Breast epithelium (tissue), 4 donors: ENCODE results near the gene ACADL. TPM values are rescaled to one million over a fixed set of nuclear protein-coding genes. Genes with fewer than 3 reads are reported as not detected.

ENCODE experiments used
- DNase-seq, 2 donors: peaks; one replicate each; pipeline ENCODE4 v3.0.0-alpha.2; 2019; ENCODE audit warnings: low spot score in 2 of 2
- H3K27ac ChIP-seq, 2 donors: fragments of 200-600 bp; sonication (generic) in 1 of 2; one replicate each; pipeline ENCODE4 v1.5.1; 2016 to 2019; ENCODE audit warnings: mild to moderate bottlenecking in 1 of 2
- H3K27me3 ChIP-seq, 2 donors: fragments of 200-600 bp; sonication (generic) in 1 of 2; one replicate each; pipeline versions ENCODE4 v1.5.1 to v1.6.0; 2017 to 2019; ENCODE audit warnings: control low read depth in 1 of 2, mild to moderate bottlenecking in 1 of 2
- H3K36me3 ChIP-seq: fragments of 200-600 bp; one replicate; pipeline ENCODE4 v1.5.1; 2019
- H3K4me1 ChIP-seq, 2 donors: fragments of 200-600 bp; sonication (generic); one replicate each; pipeline ENCODE4 v1.5.1; 2016 to 2019; ENCODE audit warnings: control low read depth in 1 of 2
- H3K4me3 ChIP-seq, 3 donors: fragments of 200-600 bp; sonication (generic); 1 replicate in 2 of 3; 2 replicates in 1 of 3; pipeline ENCODE4 v1.5.1; 2016 to 2019; ENCODE audit warnings: mild to moderate bottlenecking in 3 of 3, moderate library complexity in 2 of 3
- H3K9me3 ChIP-seq, 2 donors: fragments of 200-600 bp; sonication (generic) in 1 of 2; one replicate each; pipeline ENCODE4 v1.5.1; 2016 to 2019; ENCODE audit warnings: control low read depth in 1 of 2
- CTCF ChIP-seq, 3 donors: fragments of 450-650 bp; IDR thresholded peaks; one replicate each; pipeline ENCODE4 v1.5.1; 2016 to 2017; ENCODE audit warnings: antibody characterized with exemption in 3 of 3, mild to moderate bottlenecking in 3 of 3, moderate library complexity in 3 of 3
- POLR2A ChIP-seq: fragments of 450-650 bp; IDR thresholded peaks from one replicate; pipeline ENCODE4 v1.6.1; 2016; ENCODE audit warnings: antibody characterized with exemption, mild to moderate bottlenecking, moderate library complexity
- POLR2AphosphoS5 ChIP-seq, 3 donors: sonication (generic); formaldehyde crosslinking; IDR thresholded peaks; one replicate each; pipeline ENCODE4 v1.6.1; 2017; ENCODE audit warnings: antibody characterized with exemption in 3 of 3
- intact Hi-C: fragments of 100-400 bp; cut with DNase I; formaldehyde crosslinking; loops from one replicate; pipeline ENCODE4 v1.15.1; 2023; ENCODE audit warnings: low total_unique reads
- total RNA-seq, 3 donors: library from RNA; depleted of rRNA; stranded (reverse); fragments of >200 nt; gene quantifications; one replicate each; pipeline ENCODE4 v1.1.0, GENCODE V29; 2016

Gene ACADL
- total RNA-seq, 3 donors from 2014 or later, result 2.0 to 27.5 (median 2.5) TPM

DNA sequence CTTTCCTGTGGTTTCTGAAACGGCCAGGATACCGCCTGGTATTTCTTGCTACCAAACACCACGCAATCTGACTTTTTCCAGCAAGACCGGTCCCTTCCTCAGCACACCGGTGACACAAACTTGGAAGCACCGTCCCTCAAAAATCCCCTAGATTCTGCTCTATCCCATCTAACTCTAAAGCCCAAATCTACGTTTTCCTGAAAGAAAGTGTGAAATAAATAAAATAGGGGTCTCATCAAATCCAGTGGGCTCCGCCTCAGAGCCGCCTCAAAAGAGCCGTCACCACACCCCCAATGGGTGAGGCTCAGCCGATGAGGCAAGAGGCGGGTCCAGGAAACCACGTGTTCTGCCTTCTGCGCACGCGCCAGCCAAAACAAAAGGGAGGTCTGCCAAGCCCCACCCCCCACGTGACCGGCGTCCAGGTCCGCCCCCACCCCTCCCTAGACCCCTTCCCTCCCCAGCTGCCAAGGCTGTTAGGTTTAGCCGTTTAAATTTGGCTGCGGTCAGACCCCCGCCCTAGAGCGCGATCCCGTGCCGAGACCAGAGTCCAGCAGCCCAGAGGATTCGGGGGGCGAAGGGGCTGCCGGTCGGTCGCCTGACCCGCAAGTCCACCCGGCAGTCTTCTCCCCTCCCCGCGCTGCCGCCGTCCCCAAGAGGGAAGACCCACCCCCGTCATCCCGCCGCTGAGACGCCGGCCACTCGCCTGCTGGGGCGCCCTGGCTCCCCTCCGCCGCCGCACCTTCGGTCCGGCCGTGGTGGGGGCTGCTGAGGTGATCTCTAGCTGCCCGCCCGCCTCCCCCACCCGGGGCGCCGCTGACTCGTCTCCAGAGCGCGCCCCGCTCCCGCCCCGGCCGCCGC, 54.6 kb downstream of the ACADL start:
- H3K27me3 ChIP-seq, result no peaks in the 10 kb centered on the region
- no peaks in the 10 kb centered on the region for H3K36me3 ChIP-seq
- no peaks in the 10 kb centered on the region for H3K9me3 ChIP-seq
- peak; percentile 93 to 97 for DNase-seq
- H3K4me3 ChIP-seq, result peak overlapping the region; percentile 85 to 95 (median 90)
- peaks cover 0 to 13% of the 10 kb centered on the region in 2 donors for H3K4me1 ChIP-seq
- peak; percentile 81 to 96 (median 84) for TF ChIP-seq POLR2AphosphoS5 (IDR thresholded peaks at IDR 0.05)
- TF ChIP-seq POLR2A, result peak; percentile 88
- TF ChIP-seq CTCF (IDR thresholded peaks at IDR 0.05), result no peak
- intact Hi-C loops, result no loop called here
- peak overlapping the region; percentile 100 for H3K27ac ChIP-seq

- no peak for TF ChIP-seq POLR2A
- no peak for TF ChIP-seq POLR2AphosphoS5 (IDR thresholded peaks at IDR 0.05)
- no peak for TF ChIP-seq CTCF (IDR thresholded peaks at IDR 0.05)
- intact Hi-C loops, result no loop called here
These were observed 55.1 kb downstream of the ACADL start for GRCh38 chr2:210170196-210170445.

GRCh38 chr2:210169516-210170195, 55.6 kb downstream of the ACADL start:
- intact Hi-C loops, result no loop called here
- H3K4me1 ChIP-seq, result peaks cover 0 to 13% of the 10 kb centered on the region in 2 donors

More at GRCh38 chr2:210170196-210170445, 55.1 kb downstream of the ACADL start:
- no peaks in the 10 kb centered on the region for H3K27me3 ChIP-seq
- H3K9me3 ChIP-seq, result no peaks in the 10 kb centered on the region
- H3K4me3 ChIP-seq, result peak overlapping the region; percentile 85 to 95 (median 90)
- no peaks in the 10 kb centered on the region for H3K36me3 ChIP-seq
- H3K4me1 ChIP-seq, result peaks cover 0 to 13% of the 10 kb centered on the region in 2 donors
- DNase-seq, result no peak
- H3K27ac ChIP-seq, result peak overlapping the region; percentile 100

DNA sequence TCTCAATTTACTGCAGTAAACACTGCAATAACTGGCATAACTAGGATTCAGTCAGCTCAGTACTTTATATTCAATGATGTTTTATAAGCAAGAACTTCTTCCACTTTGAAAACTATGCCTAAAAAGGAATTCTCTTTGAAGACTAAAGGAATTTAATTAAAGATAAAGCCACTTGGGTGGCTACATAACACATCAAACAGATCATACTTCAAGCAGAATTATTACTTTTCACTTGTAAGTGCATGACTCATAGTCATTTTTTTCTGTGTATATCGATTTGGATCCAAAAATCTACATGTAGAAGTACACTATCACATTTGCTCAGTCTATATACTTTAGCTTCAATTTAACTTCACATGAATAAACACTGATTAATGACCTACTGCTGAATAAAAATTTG, 58.0 kb downstream of the ACADL start:
- Histone ChIP-seq H3K36me3 (no peaks in the 10 kb centered on the region), H3K27ac (peak overlapping the region; percentile 30 to 43), H3K4me1 (peaks cover 0 to 10% of the 10 kb centered on the region in 2 donors), H3K9me3 (no peaks in the 10 kb centered on the region), H3K4me3 (no peak overlapping the region), H3K27me3 (no peaks in the 10 kb centered on the region)
- DNase-seq, result no peak
- TF ChIP-seq POLR2AphosphoS5 (IDR thresholded peaks at IDR 0.05) (no peak), CTCF (IDR thresholded peaks at IDR 0.05) (no peak), POLR2A (no peak)
- intact Hi-C loops, result no loop called here

More at GRCh38 chr2:210169516-210170195, 55.6 kb downstream of the ACADL start:
- no peak for DNase-seq
- Histone ChIP-seq H3K4me3 (peak overlapping the region; percentile 85 to 95 (median 90)), H3K9me3 (no peaks in the 10 kb centered on the region), H3K27me3 (no peaks in the 10 kb centered on the region), H3K36me3 (no peaks in the 10 kb centered on the region), H3K27ac (peak overlapping the region; percentile 100)
- TF ChIP-seq CTCF (IDR thresholded peaks at IDR 0.05) (no peak), POLR2AphosphoS5 (IDR thresholded peaks at IDR 0.05) (no peak), POLR2A (no peak)
